Kidney (tissue), 14 donors: ENCODE data around the gene KIAA2012. TPM values are rescaled to one million over a fixed set of nuclear protein-coding genes. Genes with fewer than 3 reads are reported as not detected.

ENCODE experiments used
- DNase-seq, 5 donors: peaks; one replicate each; pipeline ENCODE4 v3.0.0-alpha.2; 2013 to 2020
- FAIRE-seq: peaks from 2 replicates; lab custom pipeline; 2012; peaks lifted over from hg19 to GRCh38; lab: Jason Lieb, UNC
- H3K27ac ChIP-seq, 2 donors: one replicate each; pipeline ENCODE4 v1.7.0; 2013; ENCODE audit warnings: low read depth in 2 of 2, low read length in 2 of 2, inconsistent platforms in 1 of 2
- H3K27me3 ChIP-seq: one replicate; pipeline ENCODE4 v1.7.1; 2013; ENCODE audit warnings: low read length, inconsistent platforms; ENCODE audit not compliant: control insufficient read depth, insufficient read depth
- H3K36me3 ChIP-seq, 3 donors: one replicate each; pipeline versions ENCODE4 v1.7.0 to v1.7.1; 2013; ENCODE audit warnings: low read length in 3 of 3, control low read depth in 1 of 3, inconsistent platforms in 1 of 3; ENCODE audit not compliant: insufficient read depth in 3 of 3, control insufficient read depth in 2 of 3
- H3K4me1 ChIP-seq, 3 donors: one replicate each; pipeline versions ENCODE4 v1.7.0 to v1.7.1; 2013; ENCODE audit warnings: low read length in 3 of 3, inconsistent platforms in 1 of 3, low read depth in 1 of 3; ENCODE audit not compliant: control insufficient read depth in 2 of 3, insufficient read depth in 2 of 3
- H3K4me3 ChIP-seq, 3 donors: one replicate each; pipeline versions ENCODE4 v1.7.0 to v1.8.1; 2013; ENCODE audit warnings: low read length in 3 of 3, control low read depth in 1 of 3, inconsistent platforms in 1 of 3
- H3K9ac ChIP-seq, 3 donors: one replicate each; pipeline versions ENCODE4 v1.7.0 to v1.7.1; 2013; ENCODE audit warnings: low read length in 3 of 3, control low read depth in 1 of 3, inconsistent platforms in 1 of 3
- H3K9me3 ChIP-seq, 3 donors: one replicate each; pipeline versions ENCODE4 v1.7.0 to v1.7.1; 2013; ENCODE audit warnings: low read length in 3 of 3, control low read depth in 1 of 3, inconsistent platforms in 1 of 3; ENCODE audit not compliant: control insufficient read depth in 2 of 3, insufficient read depth in 1 of 3
- CTCF ChIP-seq: IDR thresholded peaks from 3 replicates; pipeline ENCODE4 v1.5.1; 2012; ENCODE audit warnings: mild to moderate bottlenecking, moderate library complexity, borderline replicate concordance; ENCODE audit not compliant: insufficient read depth; ENCODE audit errors: extremely low read depth
- intact Hi-C: fragments of 100-400 bp; cut with DNase I; formaldehyde crosslinking; loops from one replicate; pipeline ENCODE4 v1.11.1; 2022
- polyA plus RNA-seq: library from polyadenylated mRNA; stranded (reverse); fragments of 350-450 nt; fragmentation: Illumina TruSeq; extraction: RNeasy Lipid Tissue Mini Kit (QIAGEN cat#74804); gene quantifications from one replicate; pipeline ENCODE4 v1.2.3, GENCODE V29; 2014; ENCODE audit warnings: low read depth, low replicate concordance; ENCODE audit not compliant: insufficient read depth
- total RNA-seq: library from RNA; stranded (reverse); fragmentation: NEBNext Ultra II Directional; extraction: Animal tissue kit (Norgen Biotek cat#: 25700); gene quantifications from one replicate; pipeline ENCODE4 v1.2.1, GENCODE V29; 2021
- donor health status: control.
- donor health status: control.
- donor health status: control.
- donor health status: control.
- donor health status: control.
- donor health status: DM: yes; HTN: yes; CAD: no.
- donor health status: Normal renal cell carcinoma (clear cell type).

Gene KIAA2012
- total and polyA plus RNA-seq, 2 donors from 2014 or later, result not detected

GRCh38 chr2:202034249-202035088 is 38.6 kb upstream of the KIAA2012 start:
- no peak for FAIRE-seq
- Histone ChIP-seq H3K4me3 (peak overlapping the region; percentile 48 to 80 (median 60)), H3K27ac (peak overlapping the region in 1 of 2 donors; percentile 34), H3K27me3 (no peaks in the 10 kb centered on the region), H3K36me3 (no peaks in the 10 kb centered on the region), H3K4me1 (peaks cover 0 to 8% (median 0%) of the 10 kb centered on the region in 3 donors), H3K9ac (peak overlapping the region in 1 of 3 donors; percentile 76), H3K9me3 (no peaks in the 10 kb centered on the region)
- TF ChIP-seq CTCF, result no peak
- intact Hi-C loops, result no loop called here
- DNase-seq, result peak; percentile 41 to 79 (median 56)

- DNase-seq (peak; percentile 84 to 90 (median 87)), FAIRE-seq (no peak)
- H3K9ac ChIP-seq, result peak overlapping the region in 1 of 3 donors; percentile 76
- peak overlapping the region; percentile 48 to 80 (median 60) for H3K4me3 ChIP-seq
- H3K27ac ChIP-seq, result no peak overlapping the region
- peak; percentile 24 for TF ChIP-seq CTCF
- H3K4me1 ChIP-seq, result peaks cover 0 to 8% (median 0%) of the 10 kb centered on the region in 3 donors
- intact Hi-C loops, result no loop called here
- H3K9me3 ChIP-seq, result no peaks in the 10 kb centered on the region
- no peaks in the 10 kb centered on the region for H3K36me3 ChIP-seq
- no peaks in the 10 kb centered on the region for H3K27me3 ChIP-seq
Observed at GRCh38 chr2:202035089-202035940, 37.7 kb upstream of the KIAA2012 start.

GRCh38 chr2:202035941-202036372 is 37.1 kb upstream of the KIAA2012 start:
- H3K4me3 ChIP-seq, result peak overlapping the region in 2 of 3 donors; percentile 60 to 76
- FAIRE-seq (no peak), DNase-seq (peak in 2 of 5 donors; percentile 69 to 77)
- no peak for TF ChIP-seq CTCF
- H3K4me1 ChIP-seq, result peaks cover 0 to 8% (median 0%) of the 10 kb centered on the region in 3 donors
- no peak overlapping the region for H3K27ac ChIP-seq
- no peaks in the 10 kb centered on the region for H3K27me3 ChIP-seq
- intact Hi-C loops, result no loop called here
- H3K36me3 ChIP-seq, result no peaks in the 10 kb centered on the region
- H3K9ac ChIP-seq, result peak overlapping the region in 1 of 3 donors; percentile 59
- no peaks in the 10 kb centered on the region for H3K9me3 ChIP-seq
